ENCODE data around the gene RIC1.

DNA sequence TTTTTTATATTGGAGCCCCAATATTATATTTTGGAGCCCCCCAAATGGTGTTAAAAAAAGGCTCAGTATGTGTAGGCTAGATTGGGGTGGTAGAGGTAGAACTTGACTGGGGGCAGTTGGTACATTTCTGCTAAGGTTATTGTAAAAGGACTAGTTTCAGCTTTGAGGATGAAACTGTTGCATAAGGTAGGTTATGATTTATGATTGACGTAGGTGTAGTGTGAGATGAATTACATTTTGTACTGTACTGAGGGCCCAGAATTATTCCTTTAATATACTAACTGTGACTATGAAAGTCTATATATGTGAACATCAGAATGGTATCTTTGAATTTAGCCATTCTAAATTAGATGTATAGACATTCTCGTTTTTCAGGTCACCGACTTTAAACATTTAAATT, 3.6 kb downstream of the RIC1 start:
- TF ChIP-seq POLR2AphosphoS5 (IDR thresholded peaks at IDR 0.05; ENCODE audit: low read depth, low read length) (no peak), SIN3A (IDR thresholded peaks at IDR 0.05; ENCODE audit: borderline replicate concordance, insufficient read depth, low read length) (no peak), TAF1 (IDR thresholded peaks at IDR 0.05; ENCODE audit: borderline replicate concordance, insufficient read depth, low read length) (no peak)
- TF ChIP-seq, protein P1, sequence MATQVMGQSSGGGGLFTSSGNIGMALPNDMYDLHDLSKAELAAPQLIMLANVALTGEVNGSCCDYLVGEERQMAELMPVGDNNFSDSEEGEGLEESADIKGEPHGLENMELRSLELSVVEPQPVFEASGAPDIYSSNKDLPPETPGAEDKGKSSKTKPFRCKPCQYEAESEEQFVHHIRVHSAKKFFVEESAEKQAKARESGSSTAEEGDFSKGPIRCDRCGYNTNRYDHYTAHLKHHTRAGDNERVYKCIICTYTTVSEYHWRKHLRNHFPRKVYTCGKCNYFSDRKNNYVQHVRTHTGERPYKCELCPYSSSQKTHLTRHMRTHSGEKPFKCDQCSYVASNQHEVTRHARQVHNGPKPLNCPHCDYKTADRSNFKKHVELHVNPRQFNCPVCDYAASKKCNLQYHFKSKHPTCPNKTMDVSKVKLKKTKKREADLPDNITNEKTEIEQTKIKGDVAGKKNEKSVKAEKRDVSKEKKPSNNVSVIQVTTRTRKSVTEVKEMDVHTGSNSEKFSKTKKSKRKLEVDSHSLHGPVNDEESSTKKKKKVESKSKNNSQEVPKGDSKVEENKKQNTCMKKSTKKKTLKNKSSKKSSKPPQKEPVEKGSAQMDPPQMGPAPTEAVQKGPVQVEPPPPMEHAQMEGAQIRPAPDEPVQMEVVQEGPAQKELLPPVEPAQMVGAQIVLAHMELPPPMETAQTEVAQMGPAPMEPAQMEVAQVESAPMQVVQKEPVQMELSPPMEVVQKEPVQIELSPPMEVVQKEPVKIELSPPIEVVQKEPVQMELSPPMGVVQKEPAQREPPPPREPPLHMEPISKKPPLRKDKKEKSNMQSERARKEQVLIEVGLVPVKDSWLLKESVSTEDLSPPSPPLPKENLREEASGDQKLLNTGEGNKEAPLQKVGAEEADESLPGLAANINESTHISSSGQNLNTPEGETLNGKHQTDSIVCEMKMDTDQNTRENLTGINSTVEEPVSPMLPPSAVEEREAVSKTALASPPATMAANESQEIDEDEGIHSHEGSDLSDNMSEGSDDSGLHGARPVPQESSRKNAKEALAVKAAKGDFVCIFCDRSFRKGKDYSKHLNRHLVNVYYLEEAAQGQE (IDR thresholded peaks at IDR 0.05; ENCODE audit: insufficient read depth in 1 of 2, low read depth in 2 of 2, low read length in 2 of 2) = no peak

Measured in PFSK-1 (cell line).